M059J (cell line): ENCODE data around the gene ZMYM4. TPM values are rescaled to one million over a fixed set of nuclear protein-coding genes. Genes with fewer than 3 reads are reported as not detected.

ENCODE experiments used
- DNase-seq: peaks from one replicate; pipeline ENCODE4 v3.0.0-alpha.2; 2012; ENCODE audit warnings: low read depth
- total RNA-seq: library from RNA; depleted of rRNA; stranded (reverse); fragments of >200 nt; shearing (Covaris generic); gene quantifications from 2 replicates; pipeline ENCODE4 v1.2.3, GENCODE V29; 2014

Gene ZMYM4
- total RNA-seq, 1 experiment from 2014 or later = 36.1 TPM

GRCh38 chr1:35274197-35274596 lies 5.7 kb downstream of the ZMYM4 start:
- DNase-seq = no peak

- no peak for DNase-seq
Observed at GRCh38 chr1:35278886-35279554, 10.5 kb downstream of the ZMYM4 start.

- no peak for DNase-seq
Observed at GRCh38 chr1:35279555-35279904, 11.0 kb downstream of the ZMYM4 start.

- no peak for DNase-seq
Observed at GRCh38 chr1:35280006-35280405, 11.5 kb downstream of the ZMYM4 start.

- no peak for DNase-seq
Observed at GRCh38 chr1:35281565-35281964, 13.1 kb downstream of the ZMYM4 start.

- no peak for DNase-seq
Observed at GRCh38 chr1:35282172-35282571, 13.7 kb downstream of the ZMYM4 start.

DNA sequence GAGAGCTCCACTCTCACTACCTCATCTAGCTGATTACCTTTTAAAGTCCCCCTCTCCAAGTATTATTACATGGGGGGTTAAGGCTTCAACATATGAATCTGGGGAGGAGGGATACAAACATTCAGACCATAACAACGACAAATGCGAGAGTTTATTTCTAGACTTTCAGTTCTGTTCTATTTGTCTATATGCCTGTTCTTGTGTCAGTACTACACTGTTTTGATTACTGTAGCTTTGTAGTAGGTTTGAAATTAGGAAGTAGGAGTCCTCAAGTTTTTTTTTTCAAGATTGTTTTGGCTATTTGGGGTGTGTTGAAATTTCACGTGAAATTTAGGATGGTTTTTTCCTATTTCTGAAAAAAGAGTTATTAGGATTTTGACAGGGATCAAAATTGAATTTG lies 16.3 kb downstream of the ZMYM4 start:
- no peak for DNase-seq

GRCh38 chr1:35285771-35286606 lies 17.5 kb downstream of the ZMYM4 start:
- DNase-seq = no peak

DNA sequence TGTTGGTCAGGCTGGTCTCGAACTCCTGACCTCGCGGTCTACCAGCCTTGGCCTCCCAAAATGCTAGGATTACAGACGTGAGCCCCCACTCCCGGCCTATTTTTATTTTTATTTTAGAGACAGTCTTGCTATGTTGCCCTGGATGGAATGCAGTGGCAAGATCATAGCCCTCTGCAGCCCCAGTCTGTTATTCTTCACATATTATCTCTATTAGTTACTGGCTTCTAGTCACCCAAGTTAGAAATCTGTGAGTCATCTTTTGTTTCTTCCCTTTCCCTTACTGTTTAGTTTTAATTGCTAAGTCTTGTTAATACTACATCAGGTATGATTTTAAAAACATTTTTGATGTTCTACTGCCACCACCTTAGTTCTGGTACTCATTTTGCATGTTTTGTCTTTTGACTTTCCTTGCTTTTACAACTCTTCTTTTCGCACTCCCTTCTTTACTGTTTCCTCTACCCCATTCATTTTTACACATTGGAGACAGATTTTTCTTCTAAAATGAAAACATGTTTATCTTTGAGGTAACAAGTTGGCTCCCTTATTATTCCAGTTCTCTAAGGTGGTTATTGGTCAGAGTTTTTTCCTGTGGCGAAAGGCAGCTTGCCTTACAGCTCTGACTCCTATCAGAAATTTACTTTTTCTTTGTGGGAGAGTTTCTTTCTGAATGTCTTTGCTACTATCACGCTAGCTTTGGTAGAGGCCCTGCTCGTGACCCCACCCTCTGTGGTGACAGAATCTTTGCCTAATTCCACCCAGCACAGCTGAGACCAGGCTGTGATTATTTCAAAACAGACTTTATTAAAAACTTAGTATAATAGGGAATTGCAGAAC lies 19.5 kb downstream of the ZMYM4 start:
- DNase-seq = peak; percentile 88

- DNase-seq = peak; percentile 75
Observed at GRCh38 chr1:35288761-35289160, 20.3 kb downstream of the ZMYM4 start.

DNA sequence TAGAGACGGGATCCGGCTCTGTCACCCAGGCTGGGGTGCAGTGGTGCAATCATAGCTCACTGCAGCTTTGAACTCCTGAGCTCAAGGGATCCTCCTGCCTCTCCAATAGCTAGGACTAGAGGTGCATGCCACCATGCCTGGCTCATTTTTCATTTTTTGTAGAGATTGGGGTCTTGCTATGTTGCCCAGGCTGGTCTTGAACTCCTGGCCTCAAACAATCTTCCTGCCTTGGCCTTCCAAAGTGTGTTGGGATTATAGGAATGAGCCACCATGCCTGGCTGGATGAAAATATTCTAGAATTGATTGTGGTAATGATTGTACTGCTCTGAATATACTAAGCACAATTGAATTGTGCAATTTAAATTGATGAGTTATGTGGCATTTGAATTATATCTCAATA lies 21.9 kb downstream of the ZMYM4 start:
- DNase-seq = no peak

GRCh38 chr1:35294809-35295208 lies 26.3 kb downstream of the ZMYM4 start:
- no peak for DNase-seq

DNA sequence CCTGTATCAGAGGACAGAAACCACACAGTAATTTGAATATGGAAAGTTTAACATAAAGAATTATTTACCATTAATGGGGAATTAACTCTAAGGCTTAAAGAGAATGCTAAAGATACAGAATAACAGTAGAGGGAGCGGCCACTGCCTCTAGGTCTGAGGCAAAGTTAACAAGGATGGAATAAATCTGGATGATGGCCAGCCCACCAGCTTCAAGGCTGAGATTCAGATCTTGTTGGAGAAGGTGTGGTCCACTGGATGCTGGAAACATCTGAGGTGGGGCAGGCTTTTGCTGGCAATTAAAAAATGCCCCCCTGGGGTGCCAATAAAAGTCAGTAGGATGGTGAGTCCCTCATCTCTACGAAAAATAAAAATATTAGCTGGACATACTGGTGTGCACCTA lies 29.4 kb downstream of the ZMYM4 start:
- DNase-seq = no peak

DNA sequence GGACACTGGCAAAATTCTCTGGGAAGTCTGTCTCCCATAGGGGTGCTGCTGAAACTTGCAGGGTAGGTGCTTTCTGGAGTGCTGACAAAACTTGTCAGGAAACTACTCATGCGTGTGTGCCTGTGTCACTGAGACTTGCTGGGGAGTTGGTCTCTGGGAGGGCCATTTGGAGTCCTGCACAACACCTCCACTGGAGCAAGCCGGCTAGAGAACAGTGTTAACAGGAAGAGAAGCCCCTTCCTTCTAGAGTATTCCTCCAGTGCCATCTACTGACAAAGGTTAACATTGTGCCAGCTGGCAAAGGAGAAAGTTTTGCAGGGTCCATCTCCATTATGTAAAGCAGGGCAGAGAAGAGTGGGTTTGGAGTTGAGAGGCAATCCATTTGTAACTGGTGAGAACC lies 30.0 kb downstream of the ZMYM4 start:
- DNase-seq = peak; percentile 49

DNA sequence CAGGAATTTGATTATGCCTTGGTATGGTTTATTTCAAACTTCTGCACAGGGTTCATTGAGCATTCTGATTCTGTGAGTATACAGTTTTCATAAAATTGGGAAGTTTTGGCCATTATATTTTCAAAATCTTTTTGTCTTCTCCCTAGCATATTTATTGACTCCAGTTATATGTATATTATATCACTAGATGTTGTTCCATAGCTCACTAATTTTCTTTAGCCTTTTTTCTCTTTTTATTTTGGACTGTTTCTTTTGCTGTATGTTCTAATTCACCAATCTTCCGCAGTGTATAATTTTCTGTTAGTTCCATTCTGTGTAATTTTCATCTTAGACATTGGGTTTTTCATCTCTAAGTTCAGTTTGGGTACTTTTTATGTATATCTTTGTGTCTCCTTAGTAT lies 31.9 kb downstream of the ZMYM4 start:
- no peak for DNase-seq

DNA sequence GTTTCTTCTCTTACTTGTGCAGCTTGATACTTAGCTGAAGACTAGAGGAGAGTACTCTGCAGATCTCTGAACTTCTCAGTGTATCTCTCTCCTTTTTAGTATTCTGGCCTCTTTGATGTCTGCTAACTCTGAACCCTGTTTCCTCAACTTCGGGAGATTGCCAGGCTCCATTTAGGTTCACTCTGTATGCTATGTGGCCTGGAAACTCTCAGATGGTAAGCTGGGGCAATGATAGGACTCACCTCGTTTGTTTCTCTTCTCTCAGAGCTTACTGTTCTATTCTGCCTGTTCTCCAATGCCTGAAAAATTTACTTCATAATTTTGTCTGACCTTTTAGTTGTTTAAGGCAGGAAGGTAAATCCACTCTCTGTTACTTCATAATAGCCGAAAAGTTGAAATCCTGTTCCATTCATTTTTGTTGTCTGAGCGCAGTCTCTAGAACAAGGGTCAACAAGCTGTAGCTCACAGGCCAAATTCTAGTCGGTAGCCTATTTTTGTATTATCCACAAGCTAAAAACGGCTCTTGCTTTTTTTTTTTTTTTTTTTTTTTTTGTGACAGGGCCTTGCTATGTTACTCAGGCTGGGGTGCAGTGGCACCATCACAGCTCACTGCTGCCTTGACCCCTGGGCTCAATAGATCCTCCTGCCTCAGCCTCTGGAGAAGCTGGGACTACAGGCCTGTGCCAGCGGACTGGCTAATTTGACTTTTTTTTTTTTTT lies 33.3 kb downstream of the ZMYM4 start:
- no peak for DNase-seq

DNA sequence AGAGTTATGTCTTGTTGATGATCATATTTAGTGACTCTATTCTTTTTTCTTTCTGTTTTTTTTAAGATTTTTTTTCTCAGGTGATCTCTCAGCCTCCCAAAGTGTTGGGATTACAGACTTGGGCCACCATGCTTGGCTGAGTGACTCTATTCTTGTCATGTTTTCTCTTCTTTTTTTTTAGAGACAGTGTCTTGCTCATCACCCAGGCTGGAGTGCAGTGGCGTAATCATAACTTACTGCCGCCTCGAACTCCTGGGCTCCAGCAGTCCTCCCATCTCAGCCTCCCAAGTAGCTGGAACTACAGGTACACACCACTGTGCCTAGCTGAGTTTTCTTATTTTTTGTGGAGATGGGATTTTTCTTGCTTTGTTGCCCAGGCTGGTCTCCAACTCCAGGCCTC lies 36.9 kb downstream of the ZMYM4 start:
- no peak for DNase-seq

- no peak for DNase-seq
Observed at GRCh38 chr1:35315649-35316048, 47.1 kb downstream of the ZMYM4 start.

DNA sequence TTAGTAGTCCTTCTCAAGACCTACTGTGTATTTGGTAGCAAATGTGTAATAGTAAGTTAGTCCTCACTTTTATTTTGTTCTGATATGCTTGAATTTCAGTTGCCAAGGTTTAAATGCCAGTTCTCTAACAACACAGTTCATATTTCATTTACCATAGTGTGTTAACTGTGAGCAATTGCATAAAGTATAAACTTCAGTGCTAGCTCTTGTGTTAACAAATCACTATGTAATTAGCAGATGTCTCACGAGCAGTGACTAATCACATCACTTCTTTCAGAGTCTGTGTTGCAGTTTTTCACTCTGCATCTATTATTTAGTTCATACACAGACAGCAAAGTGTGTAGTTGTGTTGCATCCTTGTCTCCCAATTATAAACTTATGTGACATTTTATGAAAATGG lies 47.8 kb downstream of the ZMYM4 start:
- no peak for DNase-seq

- peak; percentile 59 for DNase-seq
Observed at GRCh38 chr1:35319988-35320713, 51.6 kb downstream of the ZMYM4 start.

DNA sequence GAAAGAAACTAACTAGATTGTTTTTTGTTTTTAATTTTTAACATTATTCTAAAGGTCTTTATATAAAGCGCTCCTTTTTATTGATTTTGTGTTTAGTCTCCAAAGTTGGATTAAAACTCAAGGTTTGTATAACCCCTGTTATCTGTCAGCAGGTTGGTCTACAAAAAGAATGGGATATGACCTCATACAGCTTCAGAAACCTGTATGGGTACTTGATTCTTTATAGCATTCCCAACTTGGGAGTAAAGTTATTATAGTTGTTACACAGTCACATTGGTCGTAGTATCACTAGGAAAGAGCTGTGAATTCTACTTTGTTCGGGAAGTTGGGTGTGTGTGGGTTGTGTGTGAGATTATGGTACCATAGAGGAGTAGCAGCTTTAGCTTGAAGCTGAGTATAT lies 52.4 kb downstream of the ZMYM4 start:
- DNase-seq = no peak
